GM12873 (cell line): ENCODE results near the gene CNIH3.

Experiments used
- TF ChIP-seq, protein P1 (sequence below): IDR thresholded peaks from 2 replicates; pipeline ENCODE4 v1.5.1; 2012; ENCODE audit warnings: low read depth, mild to moderate bottlenecking, moderate library complexity, low read length, control low read depth; ENCODE audit not compliant: insufficient read depth; ENCODE audit errors: missing control alignments

CNIH3 gene

DNA sequence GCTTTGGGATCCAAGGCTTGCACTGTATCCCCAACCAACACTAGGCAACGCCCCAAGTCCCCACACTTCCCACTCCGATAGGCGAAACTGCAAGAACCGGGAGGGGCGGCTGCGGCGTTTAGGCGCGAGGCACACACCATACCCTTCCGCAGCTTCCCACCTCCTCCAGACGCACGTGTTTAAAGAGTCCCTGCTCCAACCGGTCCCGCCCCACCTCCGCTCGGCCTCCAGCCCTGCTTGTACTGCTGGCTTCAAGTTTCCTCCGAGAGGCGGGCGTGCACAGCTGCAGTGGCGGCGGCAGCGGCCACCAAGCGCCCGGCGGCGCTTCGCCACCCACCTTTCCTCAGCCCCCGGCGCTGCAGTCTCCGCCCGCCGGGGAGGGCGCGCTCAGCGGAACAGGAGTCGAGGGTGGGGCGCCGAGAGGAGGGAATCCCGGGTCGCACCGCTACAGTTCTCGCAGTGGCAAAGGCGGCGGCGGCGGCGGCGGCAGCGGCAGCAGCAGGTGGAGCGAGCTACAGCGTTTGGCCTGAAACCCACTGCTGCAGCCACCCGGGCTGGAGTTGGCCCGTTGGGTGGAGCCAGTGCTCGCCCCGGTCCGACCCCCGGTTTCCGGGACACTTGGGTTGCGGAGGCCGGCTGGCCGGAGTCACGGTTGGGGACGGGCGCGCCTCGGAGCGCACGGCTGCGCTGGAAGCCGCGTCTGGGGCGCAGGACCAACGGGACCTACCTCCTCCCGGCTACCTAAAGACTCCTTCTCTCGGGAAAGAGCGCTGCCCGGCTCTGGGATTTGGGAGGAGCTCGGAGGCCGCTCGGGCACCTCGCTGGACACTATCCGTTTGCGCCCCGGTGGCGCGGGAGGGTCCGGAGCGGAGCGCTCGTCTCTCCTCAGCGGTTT lies at the start of gene CNIH3:
Gene CNIH3 (plus strand): TSS at position 457 of the 895 bp plus-strand sequence. CDS start 858 bp downstream, outside the sequence.
- TF ChIP-seq, protein P1, sequence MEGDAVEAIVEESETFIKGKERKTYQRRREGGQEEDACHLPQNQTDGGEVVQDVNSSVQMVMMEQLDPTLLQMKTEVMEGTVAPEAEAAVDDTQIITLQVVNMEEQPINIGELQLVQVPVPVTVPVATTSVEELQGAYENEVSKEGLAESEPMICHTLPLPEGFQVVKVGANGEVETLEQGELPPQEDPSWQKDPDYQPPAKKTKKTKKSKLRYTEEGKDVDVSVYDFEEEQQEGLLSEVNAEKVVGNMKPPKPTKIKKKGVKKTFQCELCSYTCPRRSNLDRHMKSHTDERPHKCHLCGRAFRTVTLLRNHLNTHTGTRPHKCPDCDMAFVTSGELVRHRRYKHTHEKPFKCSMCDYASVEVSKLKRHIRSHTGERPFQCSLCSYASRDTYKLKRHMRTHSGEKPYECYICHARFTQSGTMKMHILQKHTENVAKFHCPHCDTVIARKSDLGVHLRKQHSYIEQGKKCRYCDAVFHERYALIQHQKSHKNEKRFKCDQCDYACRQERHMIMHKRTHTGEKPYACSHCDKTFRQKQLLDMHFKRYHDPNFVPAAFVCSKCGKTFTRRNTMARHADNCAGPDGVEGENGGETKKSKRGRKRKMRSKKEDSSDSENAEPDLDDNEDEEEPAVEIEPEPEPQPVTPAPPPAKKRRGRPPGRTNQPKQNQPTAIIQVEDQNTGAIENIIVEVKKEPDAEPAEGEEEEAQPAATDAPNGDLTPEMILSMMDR, result no peak

DNA sequence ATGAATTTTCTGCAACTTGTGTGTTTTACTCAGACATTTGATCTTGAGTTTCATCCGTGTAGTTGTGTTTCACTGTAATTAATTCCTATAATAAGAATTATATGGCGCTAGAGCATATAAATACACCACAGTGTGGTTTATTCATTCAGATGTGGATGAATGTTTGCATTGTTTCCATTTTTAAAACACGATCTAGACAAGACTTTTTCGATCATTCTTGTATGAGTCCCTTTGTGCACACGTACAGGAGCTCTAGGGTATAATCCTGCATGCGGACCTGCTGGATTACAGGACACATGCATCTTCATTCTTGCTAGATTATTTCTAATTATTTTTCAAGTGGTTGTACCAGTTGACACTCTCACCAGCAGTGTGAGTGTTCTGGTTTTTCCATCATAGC lies 46.8 kb upstream of the CNIH3 start:
- TF ChIP-seq, protein P1, result no peak

DNA sequence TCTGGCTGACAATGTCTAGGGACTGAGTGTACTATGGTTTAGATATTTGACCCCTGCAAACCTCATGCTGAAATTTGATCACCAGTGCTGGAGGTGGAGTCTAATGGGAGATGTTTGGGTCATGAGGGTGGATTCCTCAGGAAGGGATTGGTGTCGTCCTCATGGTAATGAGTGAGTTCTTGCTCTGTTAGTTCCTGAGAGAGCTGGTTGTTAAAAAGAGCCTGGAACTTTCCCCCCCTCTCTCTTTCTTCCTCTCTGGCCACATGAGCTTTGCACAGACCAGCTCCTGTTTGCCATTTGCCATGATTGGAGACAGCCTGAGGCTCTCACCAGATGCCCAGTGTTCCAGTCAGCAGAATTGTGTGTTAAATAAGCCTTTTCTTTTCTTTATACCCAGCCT lies 36.6 kb upstream of the CNIH3 start:
- TF ChIP-seq, protein P1, result no peak

DNA sequence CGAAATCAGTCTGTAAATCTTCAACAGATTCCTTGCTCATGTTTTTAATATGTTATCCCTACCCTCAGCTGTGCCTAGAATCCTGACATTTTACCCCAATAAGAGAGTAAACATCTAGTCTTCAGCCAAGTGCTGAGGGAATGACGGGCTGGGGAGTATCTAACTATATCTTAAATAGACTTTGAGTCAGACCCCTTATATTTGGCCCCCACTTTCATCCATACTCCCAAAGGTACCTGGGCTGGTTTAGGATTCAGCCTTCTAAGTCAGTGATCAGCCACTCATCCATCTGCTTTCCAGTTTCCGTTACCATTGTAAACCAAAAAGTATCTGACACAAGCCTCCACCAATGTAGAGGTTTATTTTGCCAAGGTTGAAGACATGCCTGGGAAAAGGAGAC lies 36.1 kb upstream of the CNIH3 start:
- TF ChIP-seq, protein P1, result no peak

DNA sequence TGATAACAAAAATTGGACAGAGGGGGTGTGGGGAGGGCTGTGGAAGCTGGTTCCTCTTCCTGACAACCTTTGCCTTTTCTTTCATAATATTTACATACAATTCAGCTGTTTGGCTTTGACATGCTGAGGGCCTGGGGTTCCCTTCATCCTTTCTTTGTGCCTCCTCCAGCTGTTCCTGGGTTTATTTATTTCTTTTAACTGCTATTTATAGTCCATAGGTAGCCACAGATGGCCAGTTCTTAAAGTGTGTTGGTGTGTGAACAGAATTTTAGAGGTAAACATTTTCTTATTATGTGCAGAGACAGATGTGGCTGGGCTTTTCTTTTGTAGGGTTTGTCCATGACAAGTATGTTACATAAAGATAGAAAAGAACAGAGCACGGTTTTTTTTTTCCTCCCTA lies 34.1 kb upstream of the CNIH3 start:
- TF ChIP-seq, protein P1, result no peak

DNA sequence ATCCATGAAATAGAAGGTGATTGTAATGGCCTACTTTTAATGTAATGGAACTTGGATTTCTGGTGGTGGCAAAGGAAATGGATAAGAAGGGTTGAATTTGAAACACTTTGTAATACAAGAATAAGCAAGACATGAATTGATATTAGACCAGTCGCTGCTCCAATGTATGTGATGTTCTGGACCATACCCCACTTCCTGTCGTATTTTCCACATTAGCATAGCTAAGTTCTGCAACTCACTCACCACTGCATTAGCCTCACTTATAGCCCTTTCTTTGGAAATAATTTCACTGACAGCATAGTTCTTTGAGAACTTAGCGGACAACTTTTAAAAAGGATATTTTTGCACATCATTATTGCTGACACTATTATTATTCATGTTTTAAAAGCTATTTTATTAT lies 32.3 kb upstream of the CNIH3 start:
- TF ChIP-seq, protein P1, result no peak

DNA sequence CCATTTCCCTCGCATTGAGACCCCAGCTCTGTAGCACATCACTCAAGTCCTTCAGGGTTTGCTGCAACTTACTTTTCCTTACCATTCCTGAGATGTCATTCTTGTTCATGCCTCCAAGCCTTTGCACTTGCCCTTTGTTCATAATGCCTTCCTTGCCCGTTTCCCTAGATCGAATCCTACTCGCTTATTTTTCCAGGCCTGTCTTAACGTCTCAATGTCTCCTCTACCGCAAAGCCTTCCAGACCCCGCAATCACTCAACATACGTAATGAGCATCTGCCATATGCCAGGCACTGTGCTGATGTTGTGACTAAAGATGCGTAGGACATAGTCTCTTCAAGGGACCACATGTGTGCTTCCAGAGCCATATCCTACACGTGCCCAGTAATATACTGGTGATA lies 31.1 kb upstream of the CNIH3 start:
- TF ChIP-seq, protein P1, result no peak
